ENCODE results near the gene CHPF2.

The CHPF2 gene

GRCh38 chr7:151213826-151214225 is 18.5 kb upstream of the CHPF2 start:
- H3K27ac ChIP-seq: no peak overlapping the region
- no peak for TF ChIP-seq CTCF (IDR thresholded peaks at IDR 0.05; ENCODE audit: low read depth, low read length)
- no peaks in the 10 kb centered on the region for H3K9me3 ChIP-seq (ENCODE audit: severe bottlenecking)
- H3K4me3 ChIP-seq (ENCODE audit: low read depth, low read length): no peak overlapping the region
- DNase-seq: no peak
- peaks cover 63% of the 10 kb centered on the region for H3K36me3 ChIP-seq
- no peaks in the 10 kb centered on the region for H3K27me3 ChIP-seq (ENCODE audit: insufficient read depth, low read depth, severe bottlenecking)

GRCh38 chr7:151215396-151215795 is 16.9 kb upstream of the CHPF2 start:
- DNase-seq: no peak
- Histone ChIP-seq H3K4me3 (ENCODE audit: low read depth, low read length) (no peak overlapping the region), H3K9me3 (ENCODE audit: severe bottlenecking) (no peaks in the 10 kb centered on the region), H3K36me3 (peaks cover 75% of the 10 kb centered on the region), H3K27ac (no peak overlapping the region), H3K27me3 (ENCODE audit: insufficient read depth, low read depth, severe bottlenecking) (no peaks in the 10 kb centered on the region)
- TF ChIP-seq CTCF (IDR thresholded peaks at IDR 0.05; ENCODE audit: low read depth, low read length): no peak

GRCh38 chr7:151218170-151218569 is 14.1 kb upstream of the CHPF2 start:
- Histone ChIP-seq H3K9me3 (ENCODE audit: severe bottlenecking) (no peaks in the 10 kb centered on the region), H3K4me3 (ENCODE audit: low read depth, low read length) (no peak overlapping the region), H3K27me3 (ENCODE audit: insufficient read depth, low read depth, severe bottlenecking) (no peaks in the 10 kb centered on the region), H3K27ac (no peak overlapping the region), H3K36me3 (peaks cover 88% of the 10 kb centered on the region)
- no peak for DNase-seq
- TF ChIP-seq CTCF (IDR thresholded peaks at IDR 0.05; ENCODE audit: low read depth, low read length): no peak

- no peak for DNase-seq
- TF ChIP-seq CTCF (IDR thresholded peaks at IDR 0.05; ENCODE audit: low read depth, low read length): no peak
- Histone ChIP-seq H3K27me3 (ENCODE audit: insufficient read depth, low read depth, severe bottlenecking) (no peaks in the 10 kb centered on the region), H3K9me3 (ENCODE audit: severe bottlenecking) (no peaks in the 10 kb centered on the region), H3K27ac (no peak overlapping the region), H3K4me3 (ENCODE audit: low read depth, low read length) (no peak overlapping the region), H3K36me3 (peaks cover 62% of the 10 kb centered on the region)
Observed at GRCh38 chr7:151223728-151224127, 8.6 kb upstream of the CHPF2 start.

GRCh38 chr7:151225948-151226510 is 6.3 kb upstream of the CHPF2 start:
- no peaks in the 10 kb centered on the region for H3K9me3 ChIP-seq (ENCODE audit: severe bottlenecking)
- no peak for TF ChIP-seq CTCF (IDR thresholded peaks at IDR 0.05; ENCODE audit: low read depth, low read length)
- peaks cover 42% of the 10 kb centered on the region for H3K36me3 ChIP-seq
- no peak overlapping the region; the same call in 1 of the 2 replicates for H3K27ac ChIP-seq
- H3K4me3 ChIP-seq (ENCODE audit: low read depth, low read length): peak overlapping the region; percentile 78
- no peaks in the 10 kb centered on the region for H3K27me3 ChIP-seq (ENCODE audit: insufficient read depth, low read depth, severe bottlenecking)
- DNase-seq: no peak

GRCh38 chr7:151226560-151226874 is 5.8 kb upstream of the CHPF2 start:
- Histone ChIP-seq H3K9me3 (ENCODE audit: severe bottlenecking) (no peaks in the 10 kb centered on the region), H3K27me3 (ENCODE audit: insufficient read depth, low read depth, severe bottlenecking) (no peaks in the 10 kb centered on the region), H3K27ac (peak overlapping the region; percentile 54), H3K36me3 (peaks cover 39% of the 10 kb centered on the region), H3K4me3 (ENCODE audit: low read depth, low read length) (peak overlapping the region; percentile 78)
- DNase-seq: no peak
- TF ChIP-seq CTCF (IDR thresholded peaks at IDR 0.05; ENCODE audit: low read depth, low read length): no peak
